Measurements from ENCODE around the gene TMEM182.

TMEM182 gene

DNA sequence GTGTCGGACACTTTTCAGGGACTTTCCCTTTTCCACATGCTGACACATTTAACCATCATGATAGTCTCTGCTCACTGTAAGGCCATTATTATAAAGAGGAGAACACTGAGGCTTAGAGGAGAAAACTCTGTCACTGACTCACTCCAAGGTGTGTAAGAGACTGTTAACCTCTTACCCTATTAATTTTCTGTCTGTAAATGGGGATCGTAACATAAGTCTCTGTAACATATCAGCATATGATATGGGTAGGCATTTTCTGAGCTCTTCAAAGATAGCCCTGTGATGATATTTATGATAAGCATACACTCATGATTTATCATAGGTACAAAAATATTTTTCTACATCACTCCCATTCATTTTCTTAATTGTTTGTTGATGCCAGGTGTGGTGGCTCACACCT, 36.4 kb downstream of the TMEM182 start:
- in situ Hi-C loops (cut with MboI; ENCODE audit: low sequenced_read_pairs), result no loop called here

DNA sequence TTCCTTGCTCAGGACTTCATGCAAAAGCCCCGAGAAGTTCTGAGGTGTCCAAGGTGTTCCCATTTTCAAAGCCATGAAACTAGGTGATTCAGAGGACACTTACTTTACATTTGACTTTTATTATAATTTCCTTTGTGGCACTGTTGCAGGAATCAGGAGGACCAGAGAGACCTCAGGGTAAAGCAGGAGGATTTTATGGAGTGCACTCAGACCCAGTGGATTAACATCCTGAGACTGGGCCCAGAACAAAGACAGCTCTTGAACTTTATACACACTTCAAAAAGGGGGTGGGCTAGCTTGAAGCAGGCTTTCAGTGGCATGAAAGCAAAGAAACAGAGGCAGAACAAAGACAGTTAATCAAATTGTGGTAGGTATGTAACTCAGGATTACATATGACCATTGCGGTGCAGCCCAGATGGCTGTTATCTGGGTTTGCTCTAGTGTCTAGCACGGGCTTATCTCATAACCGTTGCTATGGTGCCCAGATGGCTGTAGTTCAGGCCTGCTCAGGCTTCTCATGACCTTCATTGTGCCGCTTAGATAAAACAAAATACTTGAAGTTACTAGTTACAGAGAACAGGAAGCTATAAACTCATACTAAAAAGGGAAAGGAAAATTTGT, 39.4 kb downstream of the TMEM182 start:
- in situ Hi-C loops (cut with MboI; ENCODE audit: low sequenced_read_pairs), result no loop called here

DNA sequence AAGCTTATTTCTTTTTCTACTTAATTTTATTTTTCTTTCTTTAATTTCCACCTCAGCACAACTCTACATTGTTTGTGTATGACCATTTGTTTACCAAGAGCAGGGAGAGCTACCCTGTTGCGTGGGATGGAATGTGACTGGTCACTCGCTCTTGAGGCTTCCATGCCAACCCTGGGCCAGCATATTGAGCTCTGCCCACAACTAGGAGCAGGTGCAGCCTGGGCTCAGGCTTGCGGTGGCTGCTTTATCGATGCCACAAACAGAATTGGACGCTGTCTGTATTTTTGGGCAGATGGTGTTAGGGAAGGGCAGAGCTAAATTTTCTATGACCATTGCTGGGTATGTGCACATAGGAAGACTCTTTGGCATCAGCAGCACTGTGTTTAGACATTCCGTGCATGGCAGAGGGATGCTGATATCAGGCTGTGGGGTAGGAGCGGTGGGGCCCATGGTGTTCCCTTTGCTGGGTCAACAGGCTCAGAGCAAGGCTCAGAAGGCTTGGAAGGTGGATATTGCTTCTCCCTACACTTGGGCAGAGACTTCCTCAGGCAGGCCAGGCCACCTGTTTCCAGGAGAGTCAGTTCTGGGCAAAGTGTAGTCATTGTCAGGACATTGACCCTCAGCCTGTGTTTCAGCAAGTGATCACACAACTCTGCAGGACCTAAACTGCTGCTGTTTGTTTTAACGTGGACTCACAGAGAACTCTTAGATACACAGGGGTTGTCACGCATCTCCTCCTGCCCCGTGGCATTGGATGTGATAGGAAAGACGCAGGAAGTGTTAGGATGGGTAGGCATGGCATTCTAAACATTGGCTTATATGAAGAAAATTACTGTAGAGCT, 40.2 kb downstream of the TMEM182 start:
- in situ Hi-C loops (cut with MboI; ENCODE audit: low sequenced_read_pairs), result no loop called here

DNA sequence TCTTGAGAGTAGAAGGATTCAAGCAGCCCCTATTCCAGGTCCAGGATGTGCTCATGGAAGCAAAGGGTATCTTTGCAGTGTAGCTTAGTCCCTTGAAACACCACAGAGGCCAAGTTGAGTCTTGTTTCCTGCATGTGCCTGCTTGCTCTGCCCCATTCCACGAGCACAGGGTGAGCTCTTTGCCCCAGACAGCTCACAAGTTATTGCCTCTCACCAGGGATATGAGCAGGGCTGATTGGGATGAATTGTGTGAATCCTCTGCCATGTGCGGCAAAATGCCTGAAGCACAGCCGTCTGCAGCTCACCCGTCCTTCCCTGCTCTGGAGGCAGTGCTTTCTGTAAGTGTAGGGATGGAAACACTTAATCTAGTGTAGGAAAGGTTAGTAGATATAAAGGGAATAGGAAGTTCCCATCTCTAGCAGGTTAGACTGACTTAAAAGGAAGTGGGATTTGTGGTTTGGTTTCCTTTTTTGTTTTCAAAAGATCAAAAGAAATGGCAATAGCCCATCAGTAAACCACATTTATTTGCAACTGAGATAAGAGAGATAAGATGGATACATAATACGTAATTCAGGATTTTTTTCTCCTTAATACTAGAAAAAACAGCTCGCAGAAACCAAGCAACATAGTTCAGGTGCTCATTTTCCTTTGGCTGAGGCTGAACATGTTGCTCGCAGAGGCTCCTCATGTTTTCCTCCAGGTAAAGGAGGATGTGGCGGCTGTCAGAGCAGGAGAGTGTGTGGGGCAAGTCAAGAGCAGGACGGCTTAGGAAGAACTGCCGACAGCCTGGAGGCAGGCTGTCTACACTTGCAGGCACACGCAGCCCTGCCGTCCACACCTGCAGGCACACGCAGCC, 41.4 kb downstream of the TMEM182 start:
- in situ Hi-C loops (cut with MboI; ENCODE audit: low sequenced_read_pairs), result no loop called here

DNA sequence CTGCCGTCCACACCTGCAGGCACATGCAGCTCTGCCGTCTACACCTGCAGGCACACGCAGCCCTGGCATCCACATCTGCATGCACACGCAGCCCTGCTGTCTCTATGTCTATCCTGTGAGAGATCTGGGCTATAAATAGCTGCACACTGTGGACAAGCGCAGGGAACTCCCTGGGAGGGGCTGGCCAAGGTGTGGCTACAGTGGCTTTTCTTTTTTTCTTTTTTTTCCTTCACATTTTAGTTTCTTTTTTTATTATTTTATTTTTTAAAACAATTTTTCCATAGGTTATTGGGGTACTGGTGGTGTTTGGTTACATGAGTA, 42.0 kb downstream of the TMEM182 start:
- in situ Hi-C loops (cut with MboI; ENCODE audit: low sequenced_read_pairs), result no loop called here

DNA sequence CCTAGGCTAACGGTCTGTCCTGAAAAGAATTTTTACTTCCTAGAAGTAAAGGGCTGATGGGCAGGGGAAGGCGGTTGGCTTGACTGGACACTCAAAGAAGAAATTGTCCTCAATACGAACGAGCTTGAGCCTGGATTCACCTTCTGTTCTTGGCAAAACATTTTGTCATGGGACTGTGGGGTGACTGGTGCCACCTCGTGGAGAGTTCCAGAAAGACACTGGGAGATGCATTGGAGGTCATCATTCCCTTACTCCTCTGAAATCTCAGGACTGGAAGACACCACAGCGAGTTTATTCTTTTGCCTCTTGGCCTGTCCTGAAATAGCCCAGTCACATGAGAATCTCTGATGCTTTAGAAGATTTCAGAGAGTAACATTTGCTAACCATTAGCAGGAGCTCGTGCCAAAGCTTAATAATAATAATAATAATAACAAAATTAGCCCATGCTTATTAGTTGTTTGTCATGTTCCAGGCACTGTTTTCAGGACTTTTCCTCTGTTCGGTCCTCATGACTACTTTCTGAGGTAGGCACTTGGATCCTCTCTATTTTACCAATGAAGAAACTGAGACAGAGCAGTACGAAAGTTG, 44.5 kb downstream of the TMEM182 start:
- in situ Hi-C loops (cut with MboI; ENCODE audit: low sequenced_read_pairs), result no loop called here

DNA sequence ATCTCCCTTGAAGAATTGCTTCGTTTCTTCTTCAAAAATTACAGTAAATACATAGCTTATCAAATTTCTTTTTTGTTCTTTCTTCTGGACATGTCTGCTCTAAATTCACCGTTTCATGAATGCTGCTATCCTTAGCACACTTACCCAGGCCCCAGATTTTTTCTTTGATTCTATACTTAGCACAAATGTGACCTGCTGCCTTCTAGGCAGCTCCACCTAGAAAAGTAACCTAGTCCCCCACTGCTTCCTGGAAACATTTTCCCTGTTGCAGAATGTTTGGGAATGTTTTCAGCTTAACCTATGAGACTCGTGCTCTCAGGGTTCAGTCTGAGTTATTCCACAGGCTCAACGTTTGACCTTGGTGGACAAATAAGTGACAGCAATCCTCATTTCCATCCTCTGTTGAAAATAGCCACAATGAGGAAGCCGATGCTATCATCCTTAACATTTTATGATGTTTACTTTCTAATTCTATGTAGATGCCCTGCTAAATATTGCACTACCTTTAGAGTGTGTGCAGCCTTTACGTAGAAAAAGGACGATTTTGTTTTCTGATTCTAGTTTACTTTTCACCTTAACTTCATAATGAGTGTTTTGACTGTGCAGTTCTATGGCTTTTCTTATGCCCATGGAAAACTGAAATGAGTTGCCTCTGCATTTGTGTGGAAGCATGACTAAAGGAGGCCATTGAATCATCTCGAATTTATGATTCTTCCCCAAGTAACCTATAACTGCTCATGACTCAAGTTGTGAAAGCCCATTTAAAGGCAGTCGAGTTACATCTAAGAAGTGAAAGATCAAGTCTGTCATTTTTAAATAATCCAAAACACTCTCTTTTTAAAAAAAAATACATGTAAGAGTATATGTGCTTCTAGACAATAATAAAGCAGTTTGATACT, 47.7 kb downstream of the TMEM182 start:
- in situ Hi-C loops (cut with MboI; ENCODE audit: low sequenced_read_pairs), result no loop called here

DNA sequence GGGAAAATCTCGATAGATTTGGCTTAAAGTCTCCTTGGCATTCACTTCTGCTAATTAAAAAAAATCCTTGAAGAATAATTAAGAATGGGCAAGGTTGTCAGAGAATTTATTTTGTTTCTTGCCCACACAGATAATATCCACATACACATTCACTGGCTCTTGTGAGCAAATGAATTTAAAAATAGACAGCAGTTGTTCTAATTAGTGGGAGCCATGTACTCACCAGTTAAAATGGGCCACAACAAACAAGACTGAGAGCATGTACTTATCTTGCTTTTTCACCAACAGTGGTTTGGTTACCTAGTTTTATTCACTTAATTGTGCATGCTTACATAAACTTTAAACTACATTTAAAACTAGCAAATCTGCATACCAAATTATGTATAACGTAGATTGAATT, 53.5 kb downstream of the TMEM182 start:
- in situ Hi-C loops (cut with MboI; ENCODE audit: low sequenced_read_pairs), result no loop called here

DNA sequence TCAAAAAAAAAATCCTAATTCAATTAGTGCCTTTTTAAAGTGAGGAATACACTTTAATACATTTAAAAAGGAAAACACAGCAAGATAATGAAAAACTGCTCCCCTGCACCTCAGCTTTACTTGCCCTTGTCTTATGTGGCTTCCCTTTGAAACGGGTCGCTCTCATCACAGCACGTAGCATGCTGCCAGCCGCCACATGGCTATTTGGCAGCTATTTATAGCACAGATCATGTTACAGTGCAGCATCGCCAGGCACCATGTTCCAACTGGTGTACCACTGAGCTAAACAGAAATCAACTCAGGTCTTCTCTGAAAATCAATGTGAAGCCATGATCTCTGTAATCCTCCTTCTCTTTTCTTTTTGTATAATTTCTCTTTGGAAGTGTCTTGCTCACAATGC, 65.1 kb downstream of the TMEM182 start:
- in situ Hi-C loops (cut with MboI; ENCODE audit: low sequenced_read_pairs), result no loop called here

DNA sequence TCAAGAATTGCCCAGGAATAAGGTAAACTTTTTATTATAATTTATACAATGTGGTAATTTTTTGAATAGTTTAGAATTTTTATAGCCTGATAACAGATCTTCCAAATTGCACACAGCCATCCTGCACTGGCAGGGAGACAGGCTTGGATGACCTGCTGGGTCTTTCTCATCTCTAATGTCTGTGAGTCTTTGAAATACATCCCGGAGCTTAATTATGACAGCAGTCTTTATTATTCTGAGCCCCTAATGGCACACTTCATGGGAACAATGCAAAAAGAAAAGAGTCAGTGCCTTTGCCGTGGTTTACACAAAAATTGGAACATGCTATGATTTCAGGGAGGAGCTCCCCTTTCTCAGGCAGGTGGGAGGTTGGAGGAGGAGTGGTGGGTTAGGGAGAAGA, 71.0 kb downstream of the TMEM182 start:
- in situ Hi-C loops (cut with MboI; ENCODE audit: low sequenced_read_pairs), result no loop called here

DNA sequence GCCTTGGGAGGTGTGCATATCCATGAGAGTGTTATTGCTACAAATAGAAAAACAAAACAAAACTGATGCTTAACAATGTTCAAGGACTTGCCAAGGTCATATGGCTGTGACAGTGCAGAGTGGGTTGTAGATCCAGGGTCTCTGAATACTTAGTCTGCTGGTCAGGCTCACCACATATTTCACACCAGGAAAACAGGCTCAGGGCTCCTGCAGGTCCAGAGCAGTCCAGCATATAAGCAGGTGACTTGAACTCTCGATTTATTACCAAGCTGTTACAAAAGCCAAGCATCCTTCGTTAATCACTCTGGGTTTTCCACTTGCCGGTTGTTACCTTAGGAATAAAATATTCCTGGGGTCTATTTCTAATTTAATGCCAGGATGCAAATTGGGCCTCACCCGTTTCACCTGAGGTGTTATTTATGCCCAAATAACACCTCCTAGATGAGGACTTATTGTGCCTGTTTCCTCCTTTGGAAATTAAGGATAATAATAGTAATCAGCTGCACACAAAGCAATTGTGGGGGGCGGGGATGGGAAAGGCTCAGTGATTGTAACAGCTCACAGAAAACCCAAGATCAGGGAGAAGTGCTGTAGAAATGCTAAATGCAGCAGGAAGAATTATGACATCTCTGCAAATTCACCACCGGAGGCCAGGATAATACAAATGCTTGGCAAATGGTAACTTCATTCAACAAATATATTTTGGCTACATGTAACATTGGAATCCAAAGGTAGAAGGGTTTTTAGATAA, 72.9 kb downstream of the TMEM182 start:
- in situ Hi-C loops (cut with MboI; ENCODE audit: low sequenced_read_pairs), result no loop called here

DNA sequence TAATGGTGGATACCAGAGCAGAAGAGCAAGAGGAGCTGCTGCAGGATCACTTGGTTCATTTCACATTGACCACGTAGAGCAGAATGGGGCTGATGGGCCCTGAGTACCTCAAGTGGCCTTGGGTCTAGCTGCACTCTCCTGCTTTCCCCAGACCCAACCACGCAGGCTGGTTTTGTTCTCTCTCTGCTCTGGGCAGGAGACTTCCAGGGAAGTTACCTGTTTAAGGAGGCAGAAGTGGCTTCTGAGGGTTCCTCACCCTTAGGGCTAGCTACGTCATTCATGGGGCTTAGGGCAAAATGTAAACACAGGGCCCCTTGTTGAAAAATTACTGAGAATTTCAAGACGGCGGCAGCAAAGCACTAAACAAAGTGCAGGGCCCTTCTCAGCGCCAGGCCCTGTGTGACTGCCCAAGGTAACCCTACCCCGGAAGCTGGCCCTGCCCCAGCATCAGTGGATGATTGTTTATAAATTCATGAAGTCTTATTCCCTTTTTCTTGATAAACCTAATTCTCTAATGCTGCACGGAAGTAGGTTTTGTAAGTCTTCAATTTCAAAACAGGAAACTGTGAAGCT, 75.9 kb downstream of the TMEM182 start:
- in situ Hi-C loops (cut with MboI; ENCODE audit: low sequenced_read_pairs), result no loop called here

DNA sequence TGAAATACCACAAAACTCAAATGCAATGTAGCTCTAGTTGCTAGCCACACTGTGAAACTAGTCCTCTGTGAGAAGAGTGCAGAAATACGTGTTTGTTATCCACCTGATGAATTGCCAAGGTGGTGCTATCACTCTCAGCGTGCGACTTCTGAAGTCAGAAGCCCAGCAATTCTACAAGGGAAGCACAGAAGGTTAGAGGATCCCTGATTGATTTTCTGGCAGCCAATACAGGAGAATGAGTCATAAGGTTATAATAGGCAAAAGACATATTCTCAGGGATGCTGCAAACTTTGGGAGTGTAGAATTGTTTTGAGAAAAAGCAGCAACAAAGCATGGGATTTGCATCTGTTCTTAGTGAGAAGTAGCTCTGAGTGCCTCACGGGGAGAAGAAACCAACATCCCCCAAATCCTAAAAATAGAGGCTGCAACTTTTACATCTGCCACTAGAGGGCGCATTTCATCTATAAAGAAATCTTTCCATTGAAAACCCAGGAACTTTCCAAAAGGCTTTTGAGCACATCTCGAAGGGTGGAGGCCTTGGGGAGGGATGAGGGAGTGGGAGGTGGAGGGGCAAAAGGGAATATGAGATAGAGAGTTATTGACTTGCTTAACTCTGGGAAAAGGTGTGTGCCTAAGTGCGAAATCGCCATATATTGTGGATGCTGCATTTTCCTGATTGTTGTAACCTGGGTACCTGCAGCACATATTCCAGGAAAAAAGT, 78.0 kb downstream of the TMEM182 start:
- in situ Hi-C loops (cut with MboI; ENCODE audit: low sequenced_read_pairs), result no loop called here

DNA sequence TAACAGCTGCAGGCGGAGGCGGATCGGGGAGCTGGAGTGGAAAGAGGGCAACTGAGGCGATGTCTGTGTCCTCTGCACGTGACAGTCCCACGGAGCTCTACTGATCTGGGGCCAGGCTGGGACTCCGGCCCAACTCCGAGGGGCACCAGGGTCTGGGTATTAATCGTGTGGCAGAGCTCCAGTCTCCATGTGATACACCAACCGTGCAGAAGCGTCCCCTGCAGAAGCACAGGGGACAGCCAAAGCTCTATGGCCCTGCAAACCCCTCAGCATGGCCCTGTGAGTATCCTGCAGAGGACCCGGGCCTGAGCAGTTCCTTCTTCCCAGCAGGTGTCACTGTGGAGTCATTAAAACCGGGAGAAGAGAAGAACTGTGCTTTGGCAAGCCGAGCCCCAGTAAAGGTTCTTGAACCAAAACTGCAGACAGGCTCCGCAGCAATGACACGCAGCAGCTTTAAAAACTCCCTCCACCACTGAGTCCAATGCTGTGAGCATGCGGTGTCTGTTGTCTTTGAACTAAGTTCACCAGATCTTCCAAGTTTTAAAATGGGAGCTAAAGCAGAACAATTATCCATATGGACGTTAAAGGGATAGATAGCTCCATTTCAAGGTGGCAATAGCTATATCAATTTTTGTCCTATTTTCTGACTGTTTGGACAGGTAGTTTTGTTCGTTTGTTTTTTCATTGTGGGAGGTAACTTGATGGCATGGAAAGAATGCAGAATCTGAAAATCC, 79.4 kb downstream of the TMEM182 start:
- in situ Hi-C loops (cut with MboI; ENCODE audit: low sequenced_read_pairs), result no loop called here

DNA sequence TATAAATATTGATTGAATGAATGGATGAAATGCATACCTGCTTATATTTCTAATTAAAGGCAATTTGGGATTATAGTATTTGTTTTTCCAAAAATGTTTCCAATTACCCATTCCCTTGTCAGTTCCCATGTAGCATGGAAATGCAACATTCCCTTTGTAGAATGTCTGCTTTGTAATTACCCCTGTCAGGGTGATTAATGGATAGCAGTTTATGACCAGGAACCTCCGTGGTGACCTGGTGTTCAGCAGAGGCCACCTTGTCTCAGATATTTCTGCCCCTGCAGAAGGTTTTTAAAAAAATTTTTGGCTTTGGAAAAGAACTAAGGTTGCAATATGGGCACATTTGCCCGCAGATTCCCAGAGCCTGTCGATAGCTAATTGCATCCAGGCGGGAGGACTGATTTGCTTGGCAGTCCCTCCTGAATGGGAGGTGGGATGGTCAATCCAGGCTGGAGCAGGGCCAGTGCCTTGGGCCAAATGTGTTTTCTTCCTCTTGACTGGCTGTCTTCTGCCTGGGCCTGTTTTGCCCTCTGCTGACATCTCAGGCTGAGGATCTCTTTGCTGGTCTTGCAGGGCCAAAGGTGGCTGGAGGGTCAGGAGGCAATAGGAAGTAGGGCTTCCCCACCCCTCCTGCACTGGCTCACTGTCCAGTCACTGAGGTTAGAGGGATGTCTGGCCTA, 82.1 kb downstream of the TMEM182 start:
- in situ Hi-C loops (cut with MboI; ENCODE audit: low sequenced_read_pairs), result no loop called here

DNA sequence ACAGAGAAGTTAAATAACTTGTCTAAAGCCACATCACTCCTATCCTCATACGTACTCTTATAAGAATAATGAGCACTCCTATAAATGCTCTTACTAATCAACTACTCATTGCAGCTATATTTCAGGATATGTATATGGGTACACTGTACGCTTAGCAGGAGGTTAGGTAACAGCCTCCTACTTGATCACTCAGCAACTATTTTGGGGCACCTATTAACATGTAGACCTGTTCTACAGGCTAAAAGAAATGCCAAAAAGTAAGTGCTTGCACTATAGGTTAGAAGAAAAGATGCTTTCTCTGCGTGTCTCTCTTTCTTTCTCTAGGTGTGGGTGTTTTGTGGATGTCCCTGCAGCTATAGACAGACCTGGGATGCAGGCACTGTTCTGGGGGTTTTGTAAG, 83.1 kb downstream of the TMEM182 start:
- in situ Hi-C loops (cut with MboI; ENCODE audit: low sequenced_read_pairs), result no loop called here

DNA sequence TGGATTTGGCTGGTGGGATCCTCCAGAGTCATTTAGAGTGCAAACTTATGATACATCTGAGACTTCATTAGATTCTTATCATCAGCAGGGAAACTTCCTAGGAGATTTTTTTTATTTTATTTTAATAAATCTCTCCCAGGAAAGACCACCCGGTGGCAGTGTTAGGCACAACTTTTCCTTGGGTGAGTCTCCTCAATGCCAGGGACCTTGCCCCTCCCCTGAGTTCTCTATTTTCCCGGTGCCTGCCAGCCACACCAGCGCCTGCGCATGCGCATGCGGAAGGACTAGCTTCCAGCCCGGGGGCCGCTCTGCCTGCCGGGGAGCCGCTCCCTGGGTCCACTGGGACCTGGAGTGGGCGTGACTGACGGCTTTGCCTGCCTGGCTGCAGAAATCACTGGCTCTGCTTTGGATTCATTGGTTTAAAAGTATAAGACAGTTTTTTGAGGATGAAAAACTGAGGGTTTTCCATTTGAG, 86.6 kb downstream of the TMEM182 start:
- in situ Hi-C loops (cut with MboI; ENCODE audit: low sequenced_read_pairs), result no loop called here

Measured in hTERT RPE-1 (cell line).